Measurements from ENCODE around the gene WDR77. TPM values are rescaled to one million over a fixed set of nuclear protein-coding genes. Genes with fewer than 3 reads are reported as not detected.

The WDR77 gene
- total RNA-seq, 3 donors from 2014 or later, result 20.2 to 28.2 (median 23.4) TPM

- ATAC-seq (peak; percentile 9), DNase-seq (no peak)
- TF ChIP-seq, protein P1, sequence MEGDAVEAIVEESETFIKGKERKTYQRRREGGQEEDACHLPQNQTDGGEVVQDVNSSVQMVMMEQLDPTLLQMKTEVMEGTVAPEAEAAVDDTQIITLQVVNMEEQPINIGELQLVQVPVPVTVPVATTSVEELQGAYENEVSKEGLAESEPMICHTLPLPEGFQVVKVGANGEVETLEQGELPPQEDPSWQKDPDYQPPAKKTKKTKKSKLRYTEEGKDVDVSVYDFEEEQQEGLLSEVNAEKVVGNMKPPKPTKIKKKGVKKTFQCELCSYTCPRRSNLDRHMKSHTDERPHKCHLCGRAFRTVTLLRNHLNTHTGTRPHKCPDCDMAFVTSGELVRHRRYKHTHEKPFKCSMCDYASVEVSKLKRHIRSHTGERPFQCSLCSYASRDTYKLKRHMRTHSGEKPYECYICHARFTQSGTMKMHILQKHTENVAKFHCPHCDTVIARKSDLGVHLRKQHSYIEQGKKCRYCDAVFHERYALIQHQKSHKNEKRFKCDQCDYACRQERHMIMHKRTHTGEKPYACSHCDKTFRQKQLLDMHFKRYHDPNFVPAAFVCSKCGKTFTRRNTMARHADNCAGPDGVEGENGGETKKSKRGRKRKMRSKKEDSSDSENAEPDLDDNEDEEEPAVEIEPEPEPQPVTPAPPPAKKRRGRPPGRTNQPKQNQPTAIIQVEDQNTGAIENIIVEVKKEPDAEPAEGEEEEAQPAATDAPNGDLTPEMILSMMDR (IDR thresholded peaks at IDR 0.05), result no peak
- Histone ChIP-seq H3K4me3 (peak overlapping the region; percentile 82), H3K36me3 (ENCODE audit: low read depth) (no peaks in the 10 kb centered on the region), H3K9me3 (no peaks in the 10 kb centered on the region), H3K4me1 (ENCODE audit: low read depth) (peaks cover 37% of the 10 kb centered on the region)
- intact Hi-C loops (cut with DNase I, micrococcal nuclease), result no loop called here
Observed at GRCh38 chr1:111448482-111448917, 556 bp downstream of the WDR77 start.

GRCh38 chr1:111446967-111447892 lies 1.8 kb downstream of the WDR77 start:
- Histone ChIP-seq H3K36me3 (ENCODE audit: low read depth) (no peaks in the 10 kb centered on the region), H3K4me3 (no peak overlapping the region), H3K4me1 (ENCODE audit: low read depth) (peaks cover 31% of the 10 kb centered on the region), H3K9me3 (no peaks in the 10 kb centered on the region)
- DNase-seq (peak in 1 of 3 donors; percentile 19), ATAC-seq (peak; percentile 34)
- intact Hi-C loops (cut with DNase I, micrococcal nuclease), result no loop called here
- TF ChIP-seq, protein P1 (IDR thresholded peaks at IDR 0.05), result no peak

- intact Hi-C loops (cut with DNase I, micrococcal nuclease), result no loop called here
- no peak for DNase-seq
- ATAC-seq, result no peak
- no peak overlapping the region for H3K4me3 ChIP-seq
- peaks cover 27% of the 10 kb centered on the region for H3K4me1 ChIP-seq (ENCODE audit: low read depth)
- no peaks in the 10 kb centered on the region for H3K36me3 ChIP-seq (ENCODE audit: low read depth)
- H3K9me3 ChIP-seq, result no peaks in the 10 kb centered on the region
- TF ChIP-seq, protein P1 (IDR thresholded peaks at IDR 0.05), result no peak
Observed at GRCh38 chr1:111446546-111446945, 2.5 kb downstream of the WDR77 start.

DNA sequence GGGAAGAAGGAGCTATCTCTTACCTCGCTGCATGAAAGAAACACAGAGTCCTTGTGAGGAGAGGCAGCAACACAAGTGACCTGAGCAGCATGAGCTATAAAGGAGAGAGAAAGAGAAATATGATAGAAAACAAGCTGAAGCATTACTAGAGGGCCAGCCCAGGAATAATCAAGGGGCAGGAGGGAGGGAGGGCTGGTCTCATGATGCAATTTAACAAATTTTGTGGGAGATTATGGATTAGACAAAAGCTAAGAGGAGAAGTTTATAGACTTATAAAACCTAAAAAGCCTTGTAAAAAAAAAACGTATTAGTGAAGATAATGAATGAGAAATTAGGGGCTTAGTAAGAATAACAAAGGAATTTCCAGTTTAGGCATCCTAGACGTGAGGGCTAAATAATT lies 5.0 kb downstream of the WDR77 start:
- Histone ChIP-seq H3K4me1 (ENCODE audit: low read depth) (peaks cover 10% of the 10 kb centered on the region), H3K9me3 (no peaks in the 10 kb centered on the region), H3K36me3 (ENCODE audit: low read depth) (no peaks in the 10 kb centered on the region), H3K4me3 (no peak overlapping the region)
- no peak for DNase-seq
- intact Hi-C loops (cut with DNase I, micrococcal nuclease), result no loop called here
- no peak for ATAC-seq
- TF ChIP-seq, protein P1 (IDR thresholded peaks at IDR 0.05), result no peak

DNA sequence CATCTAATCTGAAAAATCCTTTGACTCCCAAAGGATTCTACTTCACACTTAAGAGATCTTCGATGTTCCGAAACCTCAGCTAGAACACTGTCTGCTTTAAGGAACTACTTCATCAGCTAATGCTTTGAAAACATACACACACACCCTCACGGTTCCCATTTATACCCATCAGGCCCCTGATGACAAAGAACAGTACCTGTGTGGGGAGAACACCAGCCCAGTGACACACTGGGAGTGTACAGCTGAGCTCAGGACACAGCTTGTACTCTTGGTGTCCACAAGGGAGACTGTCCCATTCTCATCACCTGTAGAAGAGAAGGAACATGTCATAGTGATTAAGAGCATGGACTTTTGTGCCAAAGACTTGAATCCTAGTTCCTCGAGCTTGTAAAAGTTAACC lies 6.6 kb downstream of the WDR77 start:
- no peaks in the 10 kb centered on the region for H3K9me3 ChIP-seq
- no peaks in the 10 kb centered on the region for H3K36me3 ChIP-seq (ENCODE audit: low read depth)
- no peak for DNase-seq
- no peak for ATAC-seq
- intact Hi-C loops (cut with DNase I, micrococcal nuclease), result no loop called here
- no peak overlapping the region for H3K4me3 ChIP-seq
- TF ChIP-seq, protein P1 (IDR thresholded peaks at IDR 0.05), result no peak
- H3K4me1 ChIP-seq (ENCODE audit: low read depth), result peaks cover 5% of the 10 kb centered on the region
